DND-41 (cell line): ENCODE data around the gene PMEPA1.

ENCODE experiments used
- CTCF ChIP-seq: IDR thresholded peaks from 2 replicates; pipeline ENCODE4 v1.5.1; 2012; ENCODE audit warnings: borderline replicate concordance, low read length, moderate library complexity, mild to moderate bottlenecking; ENCODE audit not compliant: poor library complexity, severe bottlenecking; ENCODE audit errors: extremely low read depth
- EZH2 ChIP-seq: IDR thresholded peaks from 3 replicates; pipeline ENCODE4 v1.6.1; 2012; ENCODE audit warnings: borderline replicate concordance, low read depth, mild to moderate bottlenecking, moderate library complexity, low read length, inconsistent platforms; ENCODE audit not compliant: severe bottlenecking

DNA sequence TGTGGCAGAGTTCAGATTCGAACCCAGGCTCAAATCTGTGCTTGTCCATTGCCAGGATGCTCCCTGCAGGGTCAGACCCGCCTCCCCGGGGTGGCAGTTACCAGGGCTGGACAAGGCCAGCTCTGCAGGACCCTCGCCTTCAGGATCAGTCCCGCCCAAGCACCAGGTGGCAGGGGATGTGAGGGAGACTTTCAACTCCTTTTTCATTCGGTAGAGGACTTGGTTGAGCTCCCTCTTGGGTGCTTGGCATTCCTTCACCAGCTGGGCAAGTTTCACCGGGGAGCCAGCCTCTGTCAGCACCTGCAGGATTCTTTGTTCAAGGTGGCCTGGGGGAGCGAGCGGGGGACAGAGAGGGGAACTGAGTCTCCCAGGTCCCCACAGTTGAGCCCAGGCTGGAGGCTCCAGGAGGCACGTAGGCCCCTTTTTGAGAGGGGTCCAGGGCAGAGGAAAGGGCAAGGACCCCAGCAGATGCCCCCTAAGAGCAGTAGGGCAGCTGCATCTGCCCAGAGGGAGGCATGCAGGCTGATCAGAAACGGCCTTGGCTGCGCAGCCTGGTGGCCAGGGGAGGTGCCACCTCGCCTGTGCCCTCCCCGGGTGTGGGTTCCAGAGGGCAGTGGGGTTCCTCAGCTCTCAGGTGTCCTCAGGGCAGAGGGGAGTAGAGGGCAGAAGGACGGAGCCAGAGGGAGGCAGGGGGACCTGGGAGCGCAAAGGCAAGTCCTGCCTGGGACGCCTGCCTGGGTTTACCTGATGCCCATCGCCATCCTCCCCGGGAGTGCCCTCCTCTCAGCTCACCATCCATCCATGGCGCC lies 93.5 kb downstream of the PMEPA1 start:
- TF ChIP-seq CTCF = no peak
- TF ChIP-seq EZH2 = no peak
